ENCODE measurements around the gene SLC9A6. TPM values are rescaled to one million over a fixed set of nuclear protein-coding genes. Genes with fewer than 3 reads are reported as not detected.

Gene SLC9A6
- total RNA-seq, 2 donors from 2014 or later = 13.9 to 14.9 TPM

- Histone ChIP-seq H3K9me3 (no peaks in the 10 kb centered on the region), H3K36me3 (no peaks in the 10 kb centered on the region), H3K4me1 (ENCODE audit: control insufficient read depth in 1 of 2, low read depth in 2 of 2) (peaks cover 15 to 57% of the 10 kb centered on the region in 2 donors), H3K27ac (peak overlapping the region; percentile 90 to 91), H3K4me3 (no peak overlapping the region), H3K27me3 (replicated peaks; ENCODE audit: insufficient read depth) (no peaks in the 10 kb centered on the region)
- DNase-seq (ENCODE audit: low spot score) (no peak), ATAC-seq (ENCODE audit: insufficient number of reproducible peaks, low FRiP score, low read depth) (no peak)
- TF ChIP-seq, protein P1, sequence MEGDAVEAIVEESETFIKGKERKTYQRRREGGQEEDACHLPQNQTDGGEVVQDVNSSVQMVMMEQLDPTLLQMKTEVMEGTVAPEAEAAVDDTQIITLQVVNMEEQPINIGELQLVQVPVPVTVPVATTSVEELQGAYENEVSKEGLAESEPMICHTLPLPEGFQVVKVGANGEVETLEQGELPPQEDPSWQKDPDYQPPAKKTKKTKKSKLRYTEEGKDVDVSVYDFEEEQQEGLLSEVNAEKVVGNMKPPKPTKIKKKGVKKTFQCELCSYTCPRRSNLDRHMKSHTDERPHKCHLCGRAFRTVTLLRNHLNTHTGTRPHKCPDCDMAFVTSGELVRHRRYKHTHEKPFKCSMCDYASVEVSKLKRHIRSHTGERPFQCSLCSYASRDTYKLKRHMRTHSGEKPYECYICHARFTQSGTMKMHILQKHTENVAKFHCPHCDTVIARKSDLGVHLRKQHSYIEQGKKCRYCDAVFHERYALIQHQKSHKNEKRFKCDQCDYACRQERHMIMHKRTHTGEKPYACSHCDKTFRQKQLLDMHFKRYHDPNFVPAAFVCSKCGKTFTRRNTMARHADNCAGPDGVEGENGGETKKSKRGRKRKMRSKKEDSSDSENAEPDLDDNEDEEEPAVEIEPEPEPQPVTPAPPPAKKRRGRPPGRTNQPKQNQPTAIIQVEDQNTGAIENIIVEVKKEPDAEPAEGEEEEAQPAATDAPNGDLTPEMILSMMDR (IDR thresholded peaks at IDR 0.05) = no peak
Observed at GRCh38 chrX:136031626-136032025, 46.4 kb downstream of the SLC9A6 start.

- H3K27me3 ChIP-seq (replicated peaks; ENCODE audit: insufficient read depth) = no peaks in the 10 kb centered on the region
- no peaks in the 10 kb centered on the region for H3K36me3 ChIP-seq
- DNase-seq (ENCODE audit: low spot score) = no peak
- H3K4me1 ChIP-seq (ENCODE audit: control insufficient read depth in 1 of 2, low read depth in 2 of 2) = peaks cover 15 to 57% of the 10 kb centered on the region in 2 donors
- peak; percentile 61 for ATAC-seq (ENCODE audit: insufficient number of reproducible peaks, low FRiP score, low read depth)
- no peaks in the 10 kb centered on the region for H3K9me3 ChIP-seq
- no peak overlapping the region for H3K4me3 ChIP-seq
- TF ChIP-seq, protein P1 (IDR thresholded peaks at IDR 0.05) = no peak
- peak overlapping the region; percentile 90 to 91 for H3K27ac ChIP-seq
Observed at GRCh38 chrX:136032370-136032769, 47.1 kb downstream of the SLC9A6 start.

GRCh38 chrX:136034668-136035067, 49.4 kb downstream of the SLC9A6 start:
- DNase-seq (ENCODE audit: low spot score) = no peak
- Histone ChIP-seq H3K4me1 (ENCODE audit: control insufficient read depth in 1 of 2, low read depth in 2 of 2) (peaks cover 12 to 60% of the 10 kb centered on the region in 2 donors), H3K27me3 (replicated peaks; ENCODE audit: insufficient read depth) (no peaks in the 10 kb centered on the region), H3K27ac (peak overlapping the region; percentile 90 to 91), H3K9me3 (no peaks in the 10 kb centered on the region), H3K4me3 (no peak overlapping the region), H3K36me3 (no peaks in the 10 kb centered on the region)
- TF ChIP-seq, protein P1 (IDR thresholded peaks at IDR 0.05) = no peak
- no peak for ATAC-seq (ENCODE audit: insufficient number of reproducible peaks, low FRiP score, low read depth)

DNA sequence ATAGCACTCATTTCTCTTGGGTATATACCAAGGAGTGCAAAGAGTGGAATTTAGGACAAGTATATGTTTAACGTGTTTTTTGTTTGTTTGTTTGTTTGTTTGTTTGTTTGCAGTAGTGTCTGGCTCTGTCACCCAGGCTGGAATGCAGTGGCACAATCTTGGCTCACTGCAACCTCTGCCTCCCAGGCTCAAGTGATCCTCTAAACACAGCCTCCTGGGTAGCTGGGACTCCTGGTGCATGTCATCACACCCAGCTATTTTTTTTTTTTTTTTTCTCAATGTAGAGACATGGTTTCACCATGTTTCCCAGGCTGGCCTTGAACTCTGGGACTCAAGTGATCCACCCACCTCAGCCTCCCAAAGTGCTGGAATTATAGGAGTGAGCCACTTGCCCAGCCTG, 50.4 kb downstream of the SLC9A6 start:
- TF ChIP-seq, protein P1 (IDR thresholded peaks at IDR 0.05) = no peak
- no peaks in the 10 kb centered on the region for H3K9me3 ChIP-seq
- H3K4me1 ChIP-seq (ENCODE audit: control insufficient read depth in 1 of 2, low read depth in 2 of 2) = peaks cover 12 to 54% of the 10 kb centered on the region in 2 donors
- H3K36me3 ChIP-seq = no peaks in the 10 kb centered on the region
- no peak overlapping the region for H3K4me3 ChIP-seq
- DNase-seq (ENCODE audit: low spot score) (no peak), ATAC-seq (ENCODE audit: insufficient number of reproducible peaks, low FRiP score, low read depth) (no peak)
- no peaks in the 10 kb centered on the region for H3K27me3 ChIP-seq (replicated peaks; ENCODE audit: insufficient read depth)
- H3K27ac ChIP-seq = peak overlapping the region in 1 of 2 donors; percentile 91

GRCh38 chrX:136039485-136039884, 54.2 kb downstream of the SLC9A6 start:
- Histone ChIP-seq H3K4me3 (peak overlapping the region; percentile 11), H3K36me3 (no peaks in the 10 kb centered on the region), H3K27me3 (replicated peaks; ENCODE audit: insufficient read depth) (no peaks in the 10 kb centered on the region), H3K9me3 (no peaks in the 10 kb centered on the region), H3K4me1 (ENCODE audit: control insufficient read depth in 1 of 2, low read depth in 2 of 2) (peaks cover 0 to 18% of the 10 kb centered on the region in 2 donors), H3K27ac (peak overlapping the region; percentile 66 to 72)
- TF ChIP-seq, protein P1 (IDR thresholded peaks at IDR 0.05) = no peak
- DNase-seq (ENCODE audit: low spot score) (no peak), ATAC-seq (ENCODE audit: insufficient number of reproducible peaks, low FRiP score, low read depth) (no peak)
